ENCODE results near the gene SAMD15.

DNA sequence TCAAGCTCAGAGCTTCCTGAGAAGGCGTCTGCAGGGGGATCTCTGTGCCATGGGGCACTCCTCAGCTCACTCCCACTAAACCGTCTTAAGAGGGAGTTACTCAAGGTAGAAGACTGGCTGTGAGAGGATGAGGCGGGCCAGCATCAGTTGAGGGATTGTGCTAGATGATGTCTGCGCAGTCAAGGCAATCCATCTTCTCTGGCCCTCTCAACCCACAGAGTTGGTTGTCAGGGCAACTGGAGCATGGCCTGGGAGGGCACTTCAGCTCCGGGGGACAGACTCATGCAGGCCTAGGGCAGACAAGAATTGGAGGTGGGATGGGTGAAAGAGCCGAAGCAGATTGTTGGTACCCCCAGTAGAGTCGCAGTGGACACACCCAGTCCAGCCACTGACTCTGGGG is 47.3 kb upstream of the SAMD15 start:
- TF ChIP-seq, protein P1, sequence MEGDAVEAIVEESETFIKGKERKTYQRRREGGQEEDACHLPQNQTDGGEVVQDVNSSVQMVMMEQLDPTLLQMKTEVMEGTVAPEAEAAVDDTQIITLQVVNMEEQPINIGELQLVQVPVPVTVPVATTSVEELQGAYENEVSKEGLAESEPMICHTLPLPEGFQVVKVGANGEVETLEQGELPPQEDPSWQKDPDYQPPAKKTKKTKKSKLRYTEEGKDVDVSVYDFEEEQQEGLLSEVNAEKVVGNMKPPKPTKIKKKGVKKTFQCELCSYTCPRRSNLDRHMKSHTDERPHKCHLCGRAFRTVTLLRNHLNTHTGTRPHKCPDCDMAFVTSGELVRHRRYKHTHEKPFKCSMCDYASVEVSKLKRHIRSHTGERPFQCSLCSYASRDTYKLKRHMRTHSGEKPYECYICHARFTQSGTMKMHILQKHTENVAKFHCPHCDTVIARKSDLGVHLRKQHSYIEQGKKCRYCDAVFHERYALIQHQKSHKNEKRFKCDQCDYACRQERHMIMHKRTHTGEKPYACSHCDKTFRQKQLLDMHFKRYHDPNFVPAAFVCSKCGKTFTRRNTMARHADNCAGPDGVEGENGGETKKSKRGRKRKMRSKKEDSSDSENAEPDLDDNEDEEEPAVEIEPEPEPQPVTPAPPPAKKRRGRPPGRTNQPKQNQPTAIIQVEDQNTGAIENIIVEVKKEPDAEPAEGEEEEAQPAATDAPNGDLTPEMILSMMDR (tag by site-specific recombination; IDR thresholded peaks at IDR 0.05) = no peak
- no peak for TF ChIP-seq PRDM1 (tag by site-specific recombination; IDR thresholded peaks at IDR 0.05)

Measured in HEK293 (cell line).